Fibroblast of gingiva (primary cell): ENCODE results near the gene PCDHGA10.
"Not testable (repeated sequence)": the region's sequence is repeated elsewhere in the genome, so short reads cannot be mapped to it uniquely, and the experiment has no call there.

ENCODE experiments used
- DNase-seq: peaks from one replicate; pipeline ENCODE4 v3.0.0-alpha.2; 2011; ENCODE audit warnings: low read depth

The PCDHGA10 gene

DNA sequence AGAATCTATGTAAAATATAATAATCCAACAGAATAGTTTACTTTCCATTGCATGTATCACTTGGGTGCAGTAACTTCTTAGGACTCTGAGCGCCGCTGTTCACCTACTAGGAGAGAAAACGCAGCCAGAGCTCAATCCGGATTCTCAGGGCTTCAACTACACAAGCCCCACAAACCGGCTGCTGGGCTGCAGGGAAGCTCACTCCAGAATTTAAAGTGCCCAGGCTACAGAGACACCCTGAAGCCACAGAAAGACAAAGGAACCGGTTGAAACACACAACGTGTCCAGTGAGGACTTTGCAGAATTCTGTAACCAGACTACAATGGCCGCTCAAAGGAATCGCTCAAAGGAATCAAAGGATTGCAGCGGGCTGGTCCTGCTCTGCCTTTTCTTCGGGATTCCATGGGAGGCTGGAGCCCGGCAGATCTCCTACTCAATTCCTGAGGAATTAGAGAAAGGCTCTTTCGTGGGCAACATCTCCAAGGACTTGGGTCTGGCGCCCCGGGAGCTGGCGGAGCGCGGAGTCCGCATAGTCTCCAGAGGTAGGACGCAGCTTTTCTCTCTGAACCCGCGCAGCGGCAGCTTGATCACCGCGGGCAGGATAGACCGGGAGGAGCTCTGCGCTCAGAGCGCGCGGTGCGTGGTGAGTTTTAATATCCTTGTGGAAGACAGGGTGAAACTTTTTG is at the start of gene PCDHGA10:
Gene PCDHGA10, plus strand, starts transcription at position 134 of the 686 bp plus-strand sequence. Its CDS starts 189 bp downstream, at position 323.
- peak; percentile 67 for DNase-seq

- DNase-seq: no peak
Observed at GRCh38 chr5:141363952-141364660, 48.7 kb upstream of the PCDHGA10 start, which contains the start of gene PCDHGA5. PCDHGA5 (plus strand) TSS chr5:141364162; CDS start chr5:141364331, 169 bp downstream.

DNA sequence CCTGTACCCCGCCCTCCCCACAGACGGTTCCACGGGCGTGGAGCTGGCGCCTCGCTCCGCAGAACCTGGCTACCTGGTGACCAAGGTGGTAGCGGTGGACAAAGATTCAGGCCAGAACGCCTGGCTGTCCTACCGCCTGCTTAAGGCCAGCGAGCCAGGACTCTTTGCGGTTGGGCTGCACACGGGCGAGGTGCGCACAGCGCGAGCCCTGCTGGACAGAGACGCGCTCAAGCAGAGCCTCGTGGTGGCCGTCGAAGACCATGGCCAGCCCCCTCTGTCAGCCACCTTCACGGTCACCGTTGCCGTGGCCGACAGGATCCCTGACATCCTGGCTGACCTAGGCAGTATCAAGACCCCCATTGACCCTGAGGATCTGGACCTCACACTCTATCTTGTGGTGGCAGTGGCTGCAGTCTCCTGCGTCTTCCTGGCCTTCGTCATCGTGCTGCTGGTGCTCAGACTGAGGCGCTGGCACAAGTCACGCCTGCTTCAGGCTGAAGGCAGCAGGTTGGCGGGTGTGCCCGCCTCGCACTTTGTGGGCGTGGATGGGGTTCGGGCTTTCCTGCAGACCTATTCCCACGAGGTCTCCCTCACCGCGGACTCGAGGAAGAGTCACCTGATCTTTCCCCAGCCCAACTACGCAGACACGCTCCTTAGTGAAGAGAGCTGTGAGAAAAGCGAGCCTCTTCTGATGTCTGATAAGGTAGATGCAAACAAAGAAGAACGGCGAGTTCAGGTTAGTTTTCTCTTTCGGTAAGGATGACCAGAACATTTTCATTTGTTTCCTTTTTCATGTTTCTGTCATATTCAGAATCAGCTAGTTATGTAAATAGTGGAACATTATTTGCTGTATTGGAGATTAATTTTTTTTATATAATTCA is 46.5 kb upstream of the PCDHGA10 start:
- no peak for DNase-seq

DNA sequence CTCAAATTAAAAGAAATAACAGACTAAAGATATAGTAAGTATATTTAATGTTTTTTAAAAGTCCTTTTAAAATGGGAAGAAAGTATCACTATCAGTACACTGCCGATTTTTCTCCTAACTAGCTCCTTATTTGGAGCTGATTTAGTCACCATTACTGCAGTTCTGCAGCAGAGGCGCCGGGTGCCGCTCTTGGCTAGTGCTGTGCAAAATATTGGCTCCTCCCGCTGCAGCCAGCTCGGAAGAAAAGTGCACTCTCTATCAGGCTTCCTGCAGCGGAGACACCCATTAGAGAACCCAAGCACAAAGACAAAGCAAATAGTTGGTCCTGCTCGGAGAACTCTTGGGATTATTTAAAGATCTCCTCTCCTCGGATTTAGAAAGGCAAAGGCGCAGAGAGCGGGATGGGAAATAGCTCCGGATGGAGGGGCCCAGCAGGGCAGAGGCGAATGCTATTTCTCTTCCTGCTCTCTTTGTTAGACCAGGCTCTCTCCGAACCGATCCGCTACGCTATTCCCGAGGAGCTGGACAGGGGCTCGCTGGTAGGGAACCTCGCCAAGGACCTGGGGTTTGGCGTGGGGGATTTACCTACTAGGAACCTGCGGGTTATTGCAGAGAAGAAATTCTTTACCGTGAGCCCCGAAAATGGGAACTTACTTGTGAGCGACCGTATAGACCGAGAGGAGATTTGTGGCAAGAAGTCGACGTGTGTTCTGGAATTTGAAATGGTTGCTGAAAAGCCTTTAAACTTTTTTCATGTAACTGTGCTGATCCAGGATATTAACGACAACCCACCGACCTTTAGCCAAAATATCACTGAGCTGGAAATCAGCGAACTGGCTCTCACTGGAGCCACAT is 42.6 kb upstream of the PCDHGA10 start, which contains the start of gene PCDHGB3:
Gene PCDHGB3, plus strand, starts transcription at position 249 of the 855 bp plus-strand sequence. Its CDS starts 153 bp downstream, at position 402.
- DNase-seq: peak; percentile 52

GRCh38 chr5:141371572-141372475 is 41.0 kb upstream of the PCDHGA10 start:
- DNase-seq: no peak

- DNase-seq: no peak
Observed at GRCh38 chr5:141373673-141374317, 39.0 kb upstream of the PCDHGA10 start, which contains the start of gene PCDHGA6. PCDHGA6 (plus strand) TSS chr5:141373891; CDS start chr5:141374084, 193 bp downstream.

DNA sequence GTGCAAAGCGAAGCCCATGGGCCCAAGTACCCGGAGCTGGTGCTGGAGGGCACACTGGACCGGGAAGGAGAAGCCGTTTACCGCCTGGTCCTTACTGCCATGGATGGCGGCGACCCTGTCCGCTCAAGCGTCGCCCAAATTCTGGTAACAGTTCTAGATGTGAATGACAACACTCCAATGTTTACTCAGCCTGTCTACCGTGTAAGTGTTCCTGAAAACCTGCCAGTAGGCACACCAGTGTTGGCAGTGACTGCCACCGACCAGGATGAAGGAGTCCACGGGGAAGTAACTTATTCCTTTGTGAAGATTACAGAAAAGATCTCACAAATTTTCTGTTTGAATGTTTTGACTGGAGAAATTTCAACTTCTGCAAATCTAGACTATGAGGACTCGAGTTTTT is 38.2 kb upstream of the PCDHGA10 start:
- DNase-seq: no peak

DNA sequence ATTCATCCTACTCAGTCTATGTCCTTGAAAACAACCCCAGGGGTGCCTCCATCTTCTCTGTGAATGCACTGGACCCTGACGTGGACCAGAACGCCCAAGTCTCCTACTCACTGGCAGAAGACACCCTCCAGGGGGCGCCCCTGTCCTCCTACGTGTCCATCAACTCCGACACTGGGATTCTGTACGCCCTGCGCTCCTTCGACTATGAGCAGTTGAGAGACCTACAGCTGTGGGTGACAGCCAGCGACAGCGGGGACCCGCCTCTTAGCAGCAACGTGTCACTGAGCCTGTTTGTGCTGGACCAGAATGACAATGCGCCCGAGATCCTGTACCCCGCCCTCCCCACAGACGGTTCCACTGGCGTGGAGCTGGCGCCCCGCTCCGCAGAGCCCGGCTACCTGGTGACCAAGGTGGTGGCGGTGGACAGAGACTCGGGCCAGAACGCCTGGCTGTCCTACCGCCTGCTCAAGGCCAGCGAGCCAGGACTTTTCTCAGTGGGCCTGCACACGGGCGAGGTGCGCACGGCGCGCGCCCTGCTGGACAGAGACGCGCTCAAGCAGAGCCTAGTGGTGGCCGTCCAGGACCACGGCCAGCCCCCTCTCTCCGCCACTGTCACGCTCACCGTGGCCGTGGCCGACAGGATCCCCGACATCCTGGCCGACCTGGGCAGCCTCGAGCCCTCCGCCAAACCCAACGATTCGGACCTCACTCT is 37.2 kb upstream of the PCDHGA10 start:
- not testable (repeated sequence) for DNase-seq

DNA sequence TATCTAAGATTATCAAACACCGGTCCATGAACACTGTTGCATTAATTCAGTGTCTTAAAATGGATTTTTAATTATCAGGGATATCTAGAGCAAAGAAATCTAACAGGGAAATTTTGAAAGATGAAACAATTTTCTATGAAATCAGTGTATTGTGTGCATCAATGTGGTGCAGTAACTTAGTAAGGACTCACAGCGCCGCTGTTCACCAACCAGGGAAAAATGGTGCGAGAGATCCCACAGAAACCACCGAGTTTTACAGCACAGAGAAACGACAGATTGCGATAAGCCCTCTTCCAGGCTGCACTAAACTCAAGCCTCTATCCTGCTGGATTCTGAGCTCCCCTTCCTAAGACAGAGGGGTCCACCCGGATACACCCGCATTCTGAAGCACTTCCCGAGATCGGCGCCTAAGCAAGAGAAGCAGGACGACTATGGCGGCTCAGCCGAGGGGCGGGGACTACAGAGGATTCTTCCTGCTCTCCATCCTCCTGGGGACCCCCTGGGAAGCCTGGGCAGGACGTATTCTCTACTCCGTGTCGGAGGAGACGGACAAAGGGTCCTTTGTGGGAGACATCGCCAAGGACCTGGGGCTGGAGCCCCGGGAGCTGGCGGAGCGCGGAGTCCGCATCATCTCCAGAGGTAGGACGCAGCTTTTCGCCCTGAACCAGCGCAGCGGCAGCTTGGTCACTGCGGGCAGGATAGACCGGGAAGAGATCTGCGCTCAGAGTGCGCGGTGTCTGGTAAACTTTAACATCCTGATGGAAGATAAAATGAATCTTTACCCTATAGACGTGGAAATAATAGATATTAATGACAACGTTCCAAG is 30.1 kb upstream of the PCDHGA10 start, which contains the start of gene PCDHGA7:
Gene PCDHGA7, plus strand, starts transcription at position 274 of the 826 bp plus-strand sequence. Its CDS starts 158 bp downstream, at position 432.
- peak; percentile 17 for DNase-seq

GRCh38 chr5:141383345-141383744 is 29.4 kb upstream of the PCDHGA10 start:
- no peak for DNase-seq

DNA sequence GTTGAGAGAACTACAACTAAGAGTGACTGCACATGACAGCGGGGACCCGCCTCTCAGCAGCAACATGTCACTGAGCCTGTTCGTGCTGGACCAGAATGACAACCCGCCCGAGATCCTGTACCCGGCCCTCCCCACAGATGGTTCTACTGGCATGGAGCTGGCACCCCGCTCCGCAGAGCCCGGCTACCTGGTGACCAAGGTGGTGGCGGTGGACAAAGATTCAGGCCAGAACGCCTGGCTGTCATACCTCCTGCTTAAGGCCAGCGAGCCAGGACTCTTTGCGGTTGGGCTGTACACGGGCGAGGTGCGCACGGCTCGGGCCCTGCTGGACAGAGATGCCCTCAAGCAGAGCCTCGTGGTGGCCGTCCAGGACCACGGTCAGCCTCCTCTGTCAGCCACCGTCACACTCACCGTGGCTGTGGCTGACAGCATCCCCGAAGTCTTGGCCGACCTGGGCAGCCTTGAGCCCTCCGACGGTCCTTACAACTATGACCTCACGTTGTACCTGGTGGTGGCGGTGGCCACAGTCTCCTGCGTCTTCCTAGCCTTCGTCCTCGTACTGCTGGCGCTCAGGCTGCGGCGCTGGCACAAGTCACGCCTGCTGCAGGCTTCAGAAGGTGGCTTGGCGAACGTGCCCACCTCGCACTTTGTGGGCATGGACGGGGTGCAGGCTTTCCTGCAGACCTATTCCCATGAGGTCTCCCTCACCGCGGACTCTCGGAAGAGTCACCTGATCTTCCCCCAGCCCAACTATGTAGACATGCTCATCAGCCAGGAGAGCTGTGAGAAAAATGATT is 28.1 kb upstream of the PCDHGA10 start:
- DNase-seq: no peak

DNA sequence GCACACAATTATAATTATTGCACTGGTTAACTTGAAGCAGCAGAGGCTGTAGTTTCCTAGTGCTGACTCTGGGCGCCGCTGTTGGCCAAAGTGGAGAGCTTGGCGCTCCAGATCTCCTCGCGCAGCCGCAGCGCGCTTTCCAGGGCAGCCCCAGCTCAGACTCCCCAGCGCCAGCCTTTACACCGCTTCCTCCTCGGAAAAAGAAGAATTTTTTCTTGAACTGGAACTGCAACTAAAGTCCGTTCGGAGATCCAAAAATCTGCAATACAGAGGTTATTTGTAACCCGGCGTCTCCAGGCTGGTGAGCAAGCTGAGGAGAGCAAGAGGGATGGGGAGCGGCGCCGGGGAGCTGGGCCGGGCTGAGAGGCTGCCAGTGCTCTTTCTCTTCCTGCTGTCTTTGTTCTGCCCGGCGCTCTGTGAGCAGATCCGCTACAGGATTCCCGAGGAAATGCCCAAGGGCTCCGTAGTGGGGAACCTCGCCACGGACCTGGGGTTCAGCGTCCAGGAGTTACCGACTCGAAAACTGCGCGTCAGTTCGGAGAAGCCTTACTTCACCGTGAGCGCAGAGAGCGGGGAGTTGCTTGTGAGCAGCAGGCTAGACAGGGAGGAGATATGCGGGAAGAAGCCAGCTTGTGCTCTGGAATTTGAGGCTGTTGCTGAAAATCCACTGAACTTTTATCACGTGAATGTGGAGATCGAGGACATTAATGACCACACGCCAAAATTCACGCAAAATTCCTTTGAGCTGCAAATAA is 25.1 kb upstream of the PCDHGA10 start, which contains the start of gene PCDHGB4:
Gene PCDHGB4, plus strand, starts transcription at position 142 of the 755 bp plus-strand sequence. Its CDS starts 187 bp downstream, at position 329.
- DNase-seq: peak; percentile 13

GRCh38 chr5:141388661-141389060 is 24.1 kb upstream of the PCDHGA10 start:
- no peak for DNase-seq

DNA sequence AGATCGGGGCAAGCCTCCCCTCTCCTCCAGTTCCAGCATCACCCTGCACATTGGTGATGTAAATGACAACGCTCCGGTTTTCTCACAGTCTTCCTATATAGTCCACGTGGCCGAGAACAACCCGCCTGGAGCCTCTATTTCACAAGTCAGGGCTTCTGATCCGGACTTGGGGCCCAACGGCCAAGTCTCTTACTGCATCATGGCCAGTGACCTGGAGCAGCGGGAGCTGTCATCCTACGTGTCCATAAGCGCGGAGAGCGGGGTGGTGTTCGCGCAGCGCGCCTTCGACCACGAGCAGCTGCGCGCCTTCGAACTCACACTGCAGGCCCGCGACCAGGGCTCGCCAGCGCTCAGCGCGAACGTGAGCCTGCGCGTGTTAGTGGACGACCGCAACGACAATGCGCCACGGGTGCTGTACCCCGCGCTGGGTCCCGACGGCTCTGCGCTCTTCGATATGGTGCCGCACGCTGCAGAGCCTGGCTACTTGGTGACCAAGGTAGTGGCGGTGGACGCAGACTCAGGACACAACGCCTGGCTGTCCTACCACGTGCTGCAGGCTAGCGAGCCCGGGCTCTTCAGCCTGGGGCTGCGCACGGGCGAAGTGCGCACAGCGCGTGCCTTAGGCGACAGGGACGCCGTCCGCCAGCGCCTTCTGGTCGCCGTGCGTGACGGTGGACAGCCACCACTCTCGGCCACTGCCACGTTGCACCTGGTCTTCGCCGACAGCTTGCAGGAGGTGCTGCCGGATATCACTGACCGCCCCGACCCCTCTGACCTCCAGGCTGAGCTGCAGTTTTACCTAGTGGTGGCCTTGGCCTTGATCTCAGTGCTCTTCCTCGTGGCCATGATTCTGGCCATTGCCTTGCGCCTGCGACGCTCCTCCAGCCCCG is 23.4 kb upstream of the PCDHGA10 start:
- no peak for DNase-seq
